Activated CD8-positive, alpha-beta memory T cell treated with anti-CD3 and anti-CD28 coated beads, Interleukin-2, amount 50 U/mL, for 1 hour (primary cell): ENCODE measurements around the gene RAB3B.
"Not testable (repeated sequence)": the region's sequence is repeated elsewhere in the genome, so short reads cannot be mapped to it uniquely, and the experiment has no call there.

ENCODE experiments used
- DNase-seq: peaks from one replicate; pipeline ENCODE4 v3.0.0-alpha.2; 2020; ENCODE audit errors: extremely low read depth

RAB3B gene

GRCh38 chr1:51989582-51990477 is 670 bp downstream of the RAB3B start:
- no peak for DNase-seq

- no peak for DNase-seq
These were observed 2.2 kb downstream of the RAB3B start for GRCh38 chr1:51988254-51988653.

- DNase-seq: no peak
These were observed 3.8 kb downstream of the RAB3B start for GRCh38 chr1:51986718-51987117.

- no peak for DNase-seq
These were observed 8.3 kb downstream of the RAB3B start for GRCh38 chr1:51982161-51982560.

DNA sequence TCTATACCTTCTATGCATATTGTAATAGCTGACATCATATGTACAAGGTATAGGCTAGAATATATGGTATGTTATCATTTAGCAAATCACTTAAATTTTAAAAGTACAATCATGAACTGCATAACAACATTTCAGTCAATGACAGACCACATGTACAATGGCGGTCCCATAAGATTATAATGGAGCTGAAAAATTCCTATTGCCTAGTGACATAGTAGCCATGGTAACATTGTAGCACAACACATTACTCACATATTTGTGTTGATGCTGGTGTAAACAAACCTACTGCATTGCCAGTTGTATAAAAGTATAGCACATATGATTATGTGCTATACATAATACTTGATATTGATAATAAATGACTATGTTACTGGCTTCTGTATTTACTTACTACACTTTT is 8.9 kb downstream of the RAB3B start:
- no peak for DNase-seq

DNA sequence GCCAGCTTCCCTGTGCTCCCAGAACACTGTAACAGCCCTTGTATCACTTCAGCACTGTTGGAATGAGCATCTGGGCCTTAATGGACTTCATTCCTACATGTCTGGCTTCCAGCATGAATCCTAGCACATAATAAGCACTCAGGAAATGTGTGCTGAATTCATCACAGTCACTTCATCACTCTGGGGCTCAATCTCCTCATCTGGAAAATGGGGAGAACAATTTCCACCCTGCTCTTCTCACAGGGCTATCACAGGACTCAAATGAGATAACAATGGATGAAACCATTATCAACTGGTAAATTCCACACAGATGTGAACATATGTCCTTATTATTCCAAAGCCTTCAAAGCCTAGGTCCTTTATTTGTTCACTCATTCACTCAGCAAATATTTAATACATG is 12.4 kb downstream of the RAB3B start:
- DNase-seq: no peak

- DNase-seq: no peak
These were observed 13.5 kb downstream of the RAB3B start for GRCh38 chr1:51976846-51977602.

- no peak for DNase-seq
These were observed 16.7 kb downstream of the RAB3B start for GRCh38 chr1:51973587-51974474.

DNA sequence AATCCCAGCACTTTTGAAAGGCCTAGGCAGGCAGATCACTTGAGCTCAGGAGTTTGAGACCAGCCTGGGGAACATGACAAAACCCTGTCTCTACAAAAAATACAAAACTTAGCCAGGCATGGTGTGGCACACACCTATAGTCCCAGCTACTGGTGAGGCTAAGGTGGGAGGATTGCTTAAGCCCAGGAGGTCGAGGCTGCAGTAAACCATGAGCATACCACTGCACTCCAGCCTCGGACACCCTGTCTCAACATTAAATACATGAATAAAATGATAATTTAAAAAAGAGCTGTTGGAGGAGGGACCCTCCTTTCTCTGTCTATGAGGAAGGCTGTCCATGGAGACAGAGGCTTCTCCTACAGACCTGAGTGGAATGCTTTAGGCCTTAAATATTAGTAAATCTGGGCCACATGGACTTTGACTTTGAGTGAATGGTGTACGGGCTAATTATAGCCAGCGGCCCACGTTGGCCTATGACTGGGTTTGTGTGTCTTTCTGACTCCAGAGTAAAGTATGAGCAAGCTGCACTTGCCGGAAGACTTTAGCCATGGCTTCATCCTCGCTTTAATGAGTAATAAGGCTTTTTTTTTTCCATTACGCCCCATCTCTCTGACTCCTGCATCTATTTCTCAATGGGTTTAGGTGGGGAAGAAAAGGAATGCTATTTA is 21.3 kb downstream of the RAB3B start:
- no peak for DNase-seq

DNA sequence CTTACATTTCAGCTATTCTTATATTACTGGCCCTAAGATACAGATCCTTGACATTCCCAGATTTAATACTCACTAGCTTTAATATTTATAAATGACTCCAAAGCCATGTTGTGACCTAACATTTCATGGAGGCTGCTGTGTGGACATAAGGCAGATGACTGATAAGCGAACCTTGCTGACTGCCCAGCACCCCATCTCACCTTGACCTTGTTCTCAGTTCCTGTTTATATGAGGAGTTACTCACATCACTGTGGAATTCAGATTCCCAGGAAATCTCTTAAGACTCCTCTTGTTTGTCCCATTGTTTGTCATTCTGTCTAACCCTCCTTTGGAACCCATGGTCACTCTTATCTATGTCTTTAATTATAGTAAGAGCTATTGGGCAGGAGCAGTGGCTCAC is 21.9 kb downstream of the RAB3B start:
- DNase-seq: no peak

DNA sequence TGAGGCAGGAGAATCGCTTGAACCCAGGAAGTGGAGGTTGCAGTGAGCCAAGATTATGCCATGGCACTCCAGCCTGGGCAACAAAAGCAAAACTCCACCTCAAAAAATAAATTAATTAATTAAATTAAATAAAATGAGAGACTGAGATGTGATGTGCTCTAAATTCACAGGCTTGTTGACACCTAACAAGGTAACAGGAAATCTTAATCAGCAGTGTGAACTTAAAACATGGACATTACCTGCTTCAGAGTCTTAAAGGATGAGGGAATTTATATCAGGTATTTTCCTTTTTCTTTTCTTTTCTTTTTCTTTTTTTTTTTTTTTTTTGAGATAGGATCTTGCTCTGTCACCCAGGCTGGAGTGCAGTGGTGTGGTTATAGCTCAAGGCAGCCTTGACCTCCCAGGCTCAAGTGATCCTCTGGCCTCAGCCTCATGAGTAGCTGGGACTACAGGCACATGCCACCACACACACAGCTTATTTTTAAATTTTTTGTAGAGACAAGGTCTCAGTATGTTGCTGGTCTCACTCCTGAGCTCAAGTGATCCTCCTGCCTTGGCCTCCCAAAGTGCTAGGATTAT is 23.2 kb downstream of the RAB3B start:
- not testable (repeated sequence) for DNase-seq

DNA sequence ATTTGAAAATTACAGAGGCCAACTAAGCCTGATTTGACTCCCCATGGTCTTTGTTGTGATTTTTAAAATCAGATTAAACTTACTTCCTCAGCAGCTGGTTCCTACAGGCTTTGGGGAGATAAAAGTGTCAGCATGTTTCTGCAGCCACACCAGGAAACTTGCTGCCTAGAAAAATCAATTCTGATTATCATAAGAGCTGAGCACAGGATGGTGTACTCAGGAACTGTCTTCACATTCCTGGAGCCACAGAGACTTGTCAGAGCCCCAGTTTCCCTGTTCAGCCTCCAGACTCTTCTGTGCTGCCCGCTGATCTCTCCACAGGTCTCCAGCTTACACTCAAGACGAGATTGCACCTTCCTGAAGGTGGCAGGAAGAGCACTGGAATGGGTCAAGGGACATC is 23.9 kb downstream of the RAB3B start:
- DNase-seq: no peak

GRCh38 chr1:51964309-51964696 is 26.2 kb downstream of the RAB3B start:
- no peak for DNase-seq

DNA sequence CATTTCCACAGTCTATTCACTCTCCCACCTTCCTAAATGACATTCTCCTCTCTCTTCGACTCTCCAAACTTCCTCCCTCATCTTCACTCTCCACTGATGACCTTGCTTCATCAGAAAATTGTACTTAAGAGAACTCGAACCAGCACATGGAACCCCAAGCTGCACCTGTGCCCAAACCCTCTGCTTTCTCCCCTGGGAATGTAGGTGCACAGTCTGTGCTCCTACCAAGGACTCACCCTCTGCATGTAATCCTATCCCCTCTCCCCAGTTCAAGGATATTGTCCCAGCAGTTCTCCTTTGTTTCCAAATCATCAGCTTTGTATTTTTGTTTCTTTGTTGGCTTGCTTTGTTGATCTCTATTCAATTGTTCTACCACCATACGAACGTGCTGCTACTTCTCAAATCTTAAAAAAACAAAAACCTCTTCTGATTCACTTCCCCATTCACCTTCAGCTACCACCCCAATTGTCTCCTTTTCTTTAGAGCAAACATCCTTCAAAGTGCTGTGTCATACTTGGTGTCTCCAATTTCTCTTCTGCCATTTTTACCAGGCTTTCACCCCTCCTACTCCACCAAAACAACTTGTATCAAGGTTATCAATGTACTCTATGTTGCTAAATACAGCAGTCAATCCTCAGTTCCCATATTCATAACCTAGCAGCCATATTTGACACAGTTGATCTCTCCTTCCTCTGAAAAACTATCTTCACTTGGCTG is 26.8 kb downstream of the RAB3B start:
- no peak for DNase-seq

DNA sequence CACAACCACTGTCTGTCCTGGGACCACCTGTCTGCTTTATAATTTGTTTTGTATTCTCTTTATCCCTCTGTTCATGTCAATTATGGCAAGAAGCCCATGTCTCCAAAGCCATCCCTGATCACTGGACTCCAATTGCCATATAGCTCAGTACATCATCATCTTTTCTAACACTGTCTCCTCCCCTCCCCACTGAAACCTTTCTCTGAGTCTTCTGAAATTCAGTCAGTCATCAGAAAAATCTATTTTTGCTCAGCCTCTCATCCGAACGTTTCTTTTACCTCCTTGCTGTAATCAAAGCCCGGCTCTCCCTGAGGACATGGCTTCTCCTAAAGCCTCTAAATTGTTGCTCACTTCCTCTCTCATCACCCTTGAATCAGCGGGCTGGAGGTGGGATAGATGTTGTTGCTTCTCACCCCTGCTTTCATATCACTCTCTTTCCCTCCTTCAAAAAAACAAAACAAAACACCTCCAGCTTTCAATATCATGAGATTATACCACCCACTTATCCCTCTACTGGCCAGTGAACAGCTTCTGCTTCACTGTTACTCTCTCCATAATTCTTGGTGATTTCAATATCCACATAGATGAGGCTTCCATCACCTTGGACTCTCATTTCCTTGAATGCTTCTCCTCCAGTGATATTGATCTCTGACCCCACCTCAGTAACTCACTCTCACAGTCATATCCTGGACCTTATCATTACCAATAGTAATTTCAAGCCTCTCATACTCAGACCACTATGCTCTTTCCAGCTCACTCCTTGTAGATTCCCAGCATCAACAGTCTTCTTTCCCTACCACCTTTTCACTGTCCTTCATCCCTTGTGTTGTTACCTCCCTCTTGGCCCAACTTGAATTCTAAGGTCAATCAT is 27.8 kb downstream of the RAB3B start:
- DNase-seq: no peak

GRCh38 chr1:51961954-51962353 is 28.5 kb downstream of the RAB3B start:
- DNase-seq: no peak

GRCh38 chr1:51961231-51961630 is 29.3 kb downstream of the RAB3B start:
- no peak for DNase-seq

GRCh38 chr1:51960262-51960661 is 30.2 kb downstream of the RAB3B start:
- DNase-seq: no peak

DNA sequence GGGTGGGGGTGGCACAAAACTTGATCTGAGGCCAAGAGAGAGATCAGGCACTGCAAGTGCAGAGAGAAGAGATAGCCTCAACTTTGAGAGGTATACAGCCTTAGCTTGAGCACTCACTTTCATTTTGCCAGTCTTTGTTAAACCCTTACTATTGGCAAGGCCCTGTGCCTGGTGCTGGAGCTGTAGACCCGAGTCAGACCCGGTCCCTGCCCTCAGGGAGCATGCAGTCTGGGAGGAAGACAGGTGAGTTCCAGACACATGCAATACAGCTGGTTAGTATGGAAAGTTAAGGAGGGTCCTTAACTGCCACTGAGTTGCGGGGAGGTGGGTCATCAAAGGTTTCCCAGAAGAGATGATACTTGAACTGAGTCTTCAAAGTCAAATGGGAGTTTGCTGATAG is 31.7 kb downstream of the RAB3B start:
- DNase-seq: no peak

DNA sequence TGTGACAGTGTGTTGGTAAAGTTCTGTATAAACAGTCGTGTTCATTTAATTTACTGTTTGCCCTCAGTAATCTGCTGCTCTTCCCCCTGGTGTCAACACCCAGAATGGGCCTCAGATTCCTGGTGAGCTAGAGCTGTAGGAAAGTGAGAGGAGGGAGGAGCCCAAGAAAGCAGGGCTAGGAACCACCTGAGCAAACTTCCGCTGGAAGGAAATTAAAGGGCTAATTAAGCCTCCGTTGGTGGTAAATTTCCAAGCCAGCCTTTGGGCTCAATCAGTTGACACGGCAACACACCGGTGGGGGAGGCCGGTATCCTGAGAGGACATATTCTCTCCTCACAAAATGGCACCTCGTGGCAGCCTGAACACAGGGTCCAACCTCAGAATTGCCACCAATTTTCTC is 32.9 kb downstream of the RAB3B start:
- DNase-seq: no peak
